Smooth muscle cell of trachea (primary cell): ENCODE data around the gene EVI2A. TPM values are rescaled to one million over a fixed set of nuclear protein-coding genes. Genes with fewer than 3 reads are reported as not detected.

Experiments used
- total RNA-seq: library from RNA; depleted of rRNA; stranded (reverse); fragments of >200 nt; gene quantifications from 2 replicates; pipeline ENCODE4 v1.2.1, GENCODE V29; 2014

The EVI2A gene
- total RNA-seq: 9.6 and 15.3 TPM in 2 replicates

GRCh38 chr17:31321481-31321880 is at the start of gene EVI2A:
EVI2A (minus strand) TSS chr17:31321622; CDS start chr17:31319013, 2,609 bp downstream.

GRCh38 chr17:31313982-31314781 is 7.2 kb downstream of the EVI2A start, which contains the start of gene EVI2B:
EVI2B (minus strand) TSS chr17:31314054; CDS start chr17:31305609, 8,445 bp downstream.

GRCh38 chr17:31297090-31297489 is 24.3 kb downstream of the EVI2A start, which contains the start of gene OMG:
OMG (minus strand) TSS chr17:31297239; CDS start chr17:31296331, 908 bp downstream.

Other genes starting within 250 kb of the EVI2A start
- gene NF1, start 226.6 kb downstream of the EVI2A start, total RNA-seq: 65.3 and 88.4 TPM in 2 replicates
- 5.7 and 17.4 TPM in 2 replicates for gene OMG, start 24.4 kb downstream of the EVI2A start, total RNA-seq
- gene EVI2B, start 7.6 kb downstream of the EVI2A start, total RNA-seq: 0.29 TPM in 1 of 2 replicates, not detected in the other
- gene RAB11FIP4, start 70.1 kb upstream of the EVI2A start, total RNA-seq: 0.29 and 1.2 TPM in 2 replicates